Uterus (tissue), 4 donors: ENCODE data around the gene PPM1N. TPM values are rescaled to one million over a fixed set of nuclear protein-coding genes. Genes with fewer than 3 reads are reported as not detected.

Source experiments
- DNase-seq, 2 donors: peaks; one replicate each; pipeline ENCODE4 v3.0.0-alpha.2; 2019 to 2020
- H3K27ac ChIP-seq, 2 donors: fragments of 200-600 bp; sonication (generic); 1 replicate in 1 of 2; 2 replicates in 1 of 2; pipeline ENCODE4 v1.5.1; 2016 to 2018
- H3K27me3 ChIP-seq, 2 donors: fragments of 200-600 bp; sonication (generic); one replicate each; pipeline ENCODE4 v1.5.1; 2018 to 2019; ENCODE audit warnings: control low read depth in 1 of 2
- H3K36me3 ChIP-seq, 2 donors: fragments of 200-600 bp; sonication (generic); one replicate each; pipeline ENCODE4 v1.5.1; 2019; ENCODE audit warnings: control low read depth in 1 of 2
- H3K4me1 ChIP-seq, 2 donors: fragments of 200-600 bp; sonication (generic); one replicate each; pipeline ENCODE4 v1.5.1; 2018 to 2019; ENCODE audit warnings: control low read depth in 1 of 2
- H3K4me3 ChIP-seq, 2 donors: fragments of 200-600 bp; sonication (generic); 1 replicate in 1 of 2; 2 replicates in 1 of 2; pipeline ENCODE4 v1.5.1; 2018 to 2019; ENCODE audit warnings: mild to moderate bottlenecking in 1 of 2
- H3K9me3 ChIP-seq, 2 donors: fragments of 200-600 bp; sonication (generic); one replicate each; pipeline ENCODE4 v1.5.1; 2019; ENCODE audit warnings: control low read depth in 1 of 2
- POLR2A ChIP-seq, 2 donors: fragments of 450-650 bp; IDR thresholded peaks; one replicate each; pipeline ENCODE4 v1.6.1; 2016; ENCODE audit warnings: antibody characterized with exemption in 2 of 2, mild to moderate bottlenecking in 1 of 2, moderate library complexity in 1 of 2
- intact Hi-C: fragments of 100-400 bp; cut with DNase I; formaldehyde crosslinking; loops from one replicate; pipeline ENCODE4 v1.15.1; 2023; ENCODE audit warnings: low total_unique reads
- total RNA-seq, 4 donors: library from RNA; depleted of rRNA in 3 of 4; stranded (reverse); fragments of >200 nt in 3 of 4; gene quantifications; one replicate each; pipeline versions ENCODE4 v1.1.0 to v1.2.4, GENCODE V29; 2014 to 2023
- TF ChIP-seq, protein P1 (sequence below), 4 experiments: fragments of 200-600 bp in 2 of 4; fragments of 450-650 bp in 2 of 4; sonication (generic) in 2 of 4; IDR thresholded peaks; one replicate each; pipeline ENCODE4 v1.5.1; 2016 to 2019; ENCODE audit warnings: antibody characterized with exemption in 4 of 4, mild to moderate bottlenecking in 2 of 4, moderate library complexity in 1 of 4
- donor health status: DM: yes; HTN: yes; CAD: no.

PPM1N gene
- total RNA-seq, 4 donors from 2014 or later: 42.5 TPM; not detected in 3

DNA sequence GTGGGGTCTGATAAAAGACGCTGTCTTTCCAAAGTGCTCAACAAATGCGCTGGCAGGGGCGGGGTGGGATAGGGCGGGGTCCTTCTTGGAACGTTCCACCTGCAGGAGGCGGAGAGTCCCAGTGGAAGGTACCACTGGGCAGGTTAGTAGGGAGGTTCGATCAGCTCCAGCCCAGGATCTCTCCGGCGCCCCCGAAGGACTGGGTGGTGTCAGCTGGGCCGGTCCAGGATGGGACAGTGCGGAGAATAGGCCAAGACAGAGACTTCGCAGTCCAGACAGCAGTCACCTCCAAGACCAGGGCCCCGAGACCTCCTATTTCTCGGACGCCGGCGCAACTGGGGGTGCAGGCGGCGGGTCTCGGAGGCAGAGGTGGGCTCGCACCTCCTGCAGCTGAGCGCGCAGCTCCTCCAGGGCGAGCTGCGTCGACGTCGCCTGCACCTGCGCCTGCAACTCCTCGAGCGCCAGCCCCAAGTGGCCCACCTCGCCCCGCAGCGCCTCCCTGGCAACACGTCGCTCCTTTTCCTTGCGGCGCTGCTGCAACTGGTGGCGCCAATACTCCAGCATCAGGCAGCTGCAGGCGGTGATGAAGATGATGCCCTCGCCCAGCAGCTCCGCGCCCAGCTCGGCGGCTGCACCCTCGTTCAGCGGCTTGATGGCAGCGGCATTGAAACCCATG is 30.6 kb downstream of the PPM1N start:
- Histone ChIP-seq H3K4me3 (peak overlapping the region in 1 of 2 donors; percentile 12), H3K4me1 (peaks cover 0 to 6% of the 10 kb centered on the region in 2 donors)
- intact Hi-C loops: no loop called here

DNA sequence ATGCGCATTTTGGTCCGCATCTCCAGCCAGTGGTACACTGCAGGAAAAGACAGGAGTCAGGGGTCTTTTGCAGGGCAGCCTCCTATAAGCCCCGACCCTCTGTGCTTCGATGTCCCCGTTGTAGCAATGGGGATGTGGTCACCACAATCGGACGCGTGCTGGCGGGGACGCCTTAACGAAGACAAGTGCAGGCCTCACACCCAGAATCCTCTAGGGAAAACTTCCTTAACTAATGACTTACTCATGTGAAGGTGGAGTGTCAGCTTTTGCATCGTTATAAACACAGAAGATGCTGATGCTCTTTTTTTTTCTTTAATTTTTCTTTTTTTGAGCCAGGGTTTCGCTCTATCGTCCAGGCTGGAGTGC is 31.2 kb downstream of the PPM1N start:
- Histone ChIP-seq H3K36me3 (no peaks in the 10 kb centered on the region), H3K4me3 (peak overlapping the region in 1 of 2 donors; percentile 12)
- intact Hi-C loops: no loop called here

More for the DNA sequence above, 30.6 kb downstream of the PPM1N start:
- Histone ChIP-seq H3K36me3 (no peaks in the 10 kb centered on the region), H3K27me3 (no peaks in the 10 kb centered on the region), H3K9me3 (no peaks in the 10 kb centered on the region), H3K27ac (no peak overlapping the region)
- TF ChIP-seq POLR2A (IDR thresholded peaks at IDR 0.05): no peak
- TF ChIP-seq, protein P1, sequence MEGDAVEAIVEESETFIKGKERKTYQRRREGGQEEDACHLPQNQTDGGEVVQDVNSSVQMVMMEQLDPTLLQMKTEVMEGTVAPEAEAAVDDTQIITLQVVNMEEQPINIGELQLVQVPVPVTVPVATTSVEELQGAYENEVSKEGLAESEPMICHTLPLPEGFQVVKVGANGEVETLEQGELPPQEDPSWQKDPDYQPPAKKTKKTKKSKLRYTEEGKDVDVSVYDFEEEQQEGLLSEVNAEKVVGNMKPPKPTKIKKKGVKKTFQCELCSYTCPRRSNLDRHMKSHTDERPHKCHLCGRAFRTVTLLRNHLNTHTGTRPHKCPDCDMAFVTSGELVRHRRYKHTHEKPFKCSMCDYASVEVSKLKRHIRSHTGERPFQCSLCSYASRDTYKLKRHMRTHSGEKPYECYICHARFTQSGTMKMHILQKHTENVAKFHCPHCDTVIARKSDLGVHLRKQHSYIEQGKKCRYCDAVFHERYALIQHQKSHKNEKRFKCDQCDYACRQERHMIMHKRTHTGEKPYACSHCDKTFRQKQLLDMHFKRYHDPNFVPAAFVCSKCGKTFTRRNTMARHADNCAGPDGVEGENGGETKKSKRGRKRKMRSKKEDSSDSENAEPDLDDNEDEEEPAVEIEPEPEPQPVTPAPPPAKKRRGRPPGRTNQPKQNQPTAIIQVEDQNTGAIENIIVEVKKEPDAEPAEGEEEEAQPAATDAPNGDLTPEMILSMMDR (IDR thresholded peaks at IDR 0.05): no peak
- no peak for DNase-seq

DNA sequence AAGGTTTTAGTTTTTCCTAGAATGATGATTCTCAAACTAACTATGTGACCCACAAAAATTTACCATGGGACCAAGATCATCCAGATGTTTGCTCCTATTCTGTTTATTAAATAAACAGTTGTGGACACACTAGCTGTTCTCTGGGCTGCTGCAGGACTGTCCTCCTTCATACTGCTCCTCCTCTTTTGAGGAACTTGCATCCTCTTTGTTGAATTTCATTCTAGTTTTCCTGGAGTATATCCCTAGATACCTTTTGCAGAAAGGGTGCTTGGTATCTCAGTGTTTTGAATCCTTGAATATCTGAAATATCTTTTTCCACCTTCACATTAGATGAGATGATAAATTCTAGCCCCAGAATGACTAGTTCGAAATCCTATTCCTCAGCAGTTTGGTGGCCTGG is 33.1 kb downstream of the PPM1N start:
- H3K4me1 ChIP-seq: peaks cover 0 to 6% of the 10 kb centered on the region in 2 donors
- TF ChIP-seq POLR2A (IDR thresholded peaks at IDR 0.05): no peak
- TF ChIP-seq, protein P1 (IDR thresholded peaks at IDR 0.05): no peak
- H3K27me3 ChIP-seq: no peaks in the 10 kb centered on the region
- no peak overlapping the region for H3K27ac ChIP-seq
- no peaks in the 10 kb centered on the region for H3K36me3 ChIP-seq
- no peak overlapping the region for H3K4me3 ChIP-seq
- no peak for DNase-seq
- no peaks in the 10 kb centered on the region for H3K9me3 ChIP-seq
- intact Hi-C loops: no loop called here

More for the DNA sequence above, 31.2 kb downstream of the PPM1N start:
- no peaks in the 10 kb centered on the region for H3K9me3 ChIP-seq
- H3K27me3 ChIP-seq: no peaks in the 10 kb centered on the region
- no peak for TF ChIP-seq POLR2A (IDR thresholded peaks at IDR 0.05)
- TF ChIP-seq, protein P1 (IDR thresholded peaks at IDR 0.05): no peak
- H3K4me1 ChIP-seq: peaks cover 0 to 6% of the 10 kb centered on the region in 2 donors
- no peak overlapping the region for H3K27ac ChIP-seq
- DNase-seq: no peak

DNA sequence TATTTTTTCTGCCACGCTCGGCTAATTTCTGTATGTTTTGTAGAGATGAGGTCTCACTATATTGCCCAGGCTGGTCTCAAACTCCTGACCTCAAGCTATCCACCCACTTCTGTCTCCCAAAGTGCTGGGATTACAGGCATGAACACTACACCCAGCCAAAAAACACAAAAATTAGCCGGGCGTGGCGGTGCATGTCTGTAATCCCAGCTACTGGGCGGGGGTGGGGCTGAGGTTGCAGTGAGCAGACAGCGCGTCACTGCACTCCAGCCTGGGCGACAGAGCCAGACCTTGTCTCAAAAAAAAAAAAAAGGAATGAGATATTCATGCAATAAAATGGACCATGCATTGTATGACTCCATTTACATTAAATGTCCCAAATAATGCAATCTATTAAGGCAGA is 41.2 kb downstream of the PPM1N start:
- no peak for TF ChIP-seq POLR2A (IDR thresholded peaks at IDR 0.05)
- TF ChIP-seq, protein P1 (IDR thresholded peaks at IDR 0.05): no peak
- Histone ChIP-seq H3K4me3 (no peak overlapping the region), H3K4me1 (no peaks in the 10 kb centered on the region), H3K27me3 (no peaks in the 10 kb centered on the region), H3K27ac (no peak overlapping the region), H3K9me3 (no peaks in the 10 kb centered on the region), H3K36me3 (no peaks in the 10 kb centered on the region)
- intact Hi-C loops: no loop called here
- DNase-seq: no peak

DNA sequence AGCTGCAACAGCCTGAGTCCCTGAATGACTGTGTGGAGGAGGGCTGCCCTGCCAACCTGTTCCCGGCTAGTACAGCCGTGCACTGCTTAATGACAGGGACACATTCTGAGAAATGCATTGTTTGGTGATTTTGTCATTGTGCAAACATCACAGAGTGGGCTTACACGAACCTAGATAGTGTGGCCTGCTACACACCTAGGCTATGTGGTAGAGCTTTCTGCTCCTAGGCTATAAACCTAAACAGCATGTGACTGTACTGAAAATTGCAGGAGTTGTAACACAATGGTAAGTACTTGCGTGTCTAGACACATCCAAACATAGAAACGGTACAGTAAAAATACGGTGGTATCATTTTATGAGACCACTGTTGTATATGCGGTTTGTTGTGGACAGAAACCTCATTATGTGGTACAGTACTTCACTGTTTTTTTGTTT is 44.0 kb downstream of the PPM1N start:
- Histone ChIP-seq H3K4me1 (no peaks in the 10 kb centered on the region), H3K4me3 (no peak overlapping the region), H3K27me3 (no peaks in the 10 kb centered on the region), H3K9me3 (no peaks in the 10 kb centered on the region), H3K27ac (no peak overlapping the region), H3K36me3 (no peaks in the 10 kb centered on the region)
- TF ChIP-seq POLR2A (IDR thresholded peaks at IDR 0.05): no peak
- TF ChIP-seq, protein P1 (IDR thresholded peaks at IDR 0.05): no peak
- no peak for DNase-seq
- intact Hi-C loops: no loop called here
